GM18873 (cell line): ENCODE measurements around the gene VAV3.
"Not testable (repeated sequence)": the region's sequence is repeated elsewhere in the genome, so short reads cannot be mapped to it uniquely, and the experiment has no call there.

ENCODE experiments used
- ATAC-seq: cut with Tn5 transposase; IDR thresholded peaks from one replicate; pipeline ENCODE4 v1.9.1; 2021; ENCODE audit warnings: mild to moderate bottlenecking, moderate library complexity, moderate number of reproducible peaks; ENCODE audit not compliant: unreplicated experiment, low FRiP score

Gene VAV3

DNA sequence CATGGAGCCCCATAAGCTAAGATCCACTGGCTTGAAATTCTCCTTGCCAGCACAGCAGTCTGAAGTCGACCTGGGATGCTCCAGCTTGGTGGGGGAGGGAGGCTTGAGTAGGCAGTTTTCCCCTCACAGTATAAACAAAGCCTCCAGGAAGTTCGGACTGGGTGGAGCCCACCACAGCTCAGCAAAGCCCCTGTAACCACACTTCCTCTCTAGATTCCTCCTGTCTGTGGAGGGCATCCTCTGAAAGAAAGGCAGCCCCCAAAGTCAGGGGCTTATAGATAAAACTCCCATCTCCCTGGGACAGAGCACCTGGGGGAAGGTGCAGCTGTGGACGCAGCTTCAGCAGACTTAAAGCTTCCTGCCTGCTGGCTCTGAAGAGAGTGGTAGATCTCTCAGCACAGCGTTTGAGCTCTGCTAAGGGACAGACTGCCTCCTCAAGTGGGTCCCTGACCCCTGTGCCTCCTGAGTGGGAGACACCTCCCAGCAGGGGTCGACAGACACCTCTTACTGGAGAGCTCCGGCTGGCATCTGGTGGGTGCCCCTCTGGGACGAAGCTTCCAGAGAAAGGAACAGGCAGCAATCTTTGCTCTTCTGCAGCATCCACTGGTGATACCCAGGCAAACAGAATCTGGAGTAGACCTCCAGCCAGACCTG is 120.3 kb downstream of the VAV3 start:
- not testable (repeated sequence) for ATAC-seq

DNA sequence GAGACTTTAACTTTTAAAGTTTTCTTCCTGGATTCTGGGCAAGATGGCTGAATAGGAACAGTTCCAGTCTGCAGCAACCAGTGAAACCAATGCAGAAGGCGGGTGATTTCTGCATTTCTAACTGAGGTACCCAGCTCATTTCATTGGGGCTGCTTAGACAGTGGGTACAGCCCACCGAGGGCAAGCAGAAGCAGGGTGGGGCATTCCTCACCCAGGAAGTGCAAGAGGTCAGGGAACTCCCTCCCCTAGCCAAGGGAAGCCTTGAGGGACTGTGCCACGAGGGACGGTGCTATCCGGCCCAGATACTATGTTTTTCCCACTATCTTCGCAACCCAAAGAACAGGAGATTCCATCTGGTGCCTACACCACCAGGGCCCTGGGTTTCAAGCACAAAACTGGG is 121.0 kb downstream of the VAV3 start:
- ATAC-seq: no peak

DNA sequence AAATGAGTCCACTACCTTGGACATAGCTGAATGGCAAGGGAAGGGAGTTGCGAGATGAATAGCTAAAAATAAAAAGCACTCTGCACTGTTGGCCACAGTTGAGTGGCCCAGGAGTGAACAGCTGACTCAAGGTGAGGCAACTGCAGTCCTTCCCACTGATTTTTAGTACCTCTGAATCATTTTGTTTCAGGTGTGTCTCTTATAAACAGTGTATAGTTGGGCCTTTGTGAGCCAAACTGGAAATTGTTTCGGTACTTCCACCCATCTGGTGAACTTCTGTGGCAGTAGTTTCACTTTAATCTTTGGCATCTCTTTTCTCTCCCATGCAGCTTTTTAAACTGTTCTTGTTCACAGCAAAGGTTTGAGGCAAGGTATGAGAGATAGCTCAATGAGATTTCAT is 122.7 kb downstream of the VAV3 start:
- ATAC-seq: no peak

DNA sequence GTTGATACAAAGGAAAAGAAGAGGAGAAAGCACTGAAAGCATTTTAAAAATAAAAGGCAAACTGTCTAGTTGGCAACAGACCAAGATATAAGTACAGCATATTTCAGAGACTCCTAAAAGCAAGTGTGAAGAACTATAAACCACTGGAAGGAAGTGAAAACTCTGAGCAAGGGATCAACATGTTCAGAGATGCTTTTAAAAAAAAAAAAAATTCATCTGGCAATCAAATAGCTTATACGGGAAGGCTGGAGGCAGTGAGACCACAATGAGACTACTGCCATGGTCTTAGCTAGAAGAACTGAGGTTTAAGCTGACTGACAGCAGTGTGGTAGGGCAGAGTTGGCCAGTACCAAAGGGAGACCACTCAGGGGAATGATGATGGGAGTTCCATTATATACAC is 124.3 kb downstream of the VAV3 start:
- ATAC-seq: no peak

DNA sequence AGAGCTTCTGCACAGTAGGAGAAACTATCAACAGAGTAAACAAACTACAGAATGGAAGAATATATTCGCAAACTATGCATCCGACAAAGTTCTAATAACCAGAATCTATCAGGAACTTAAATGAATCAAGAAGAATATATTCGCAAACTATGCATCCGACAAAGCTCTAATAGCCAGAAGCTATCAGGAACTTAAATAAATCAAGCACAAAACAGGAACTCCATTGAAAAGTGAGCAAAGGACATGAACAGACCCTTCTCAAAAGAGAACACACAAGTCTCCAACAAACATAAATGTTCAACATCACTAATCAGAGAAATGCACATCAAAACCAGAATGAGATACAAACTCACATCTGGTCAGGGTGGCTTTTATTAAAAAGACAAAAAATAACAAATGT is 126.9 kb downstream of the VAV3 start:
- ATAC-seq: no peak

DNA sequence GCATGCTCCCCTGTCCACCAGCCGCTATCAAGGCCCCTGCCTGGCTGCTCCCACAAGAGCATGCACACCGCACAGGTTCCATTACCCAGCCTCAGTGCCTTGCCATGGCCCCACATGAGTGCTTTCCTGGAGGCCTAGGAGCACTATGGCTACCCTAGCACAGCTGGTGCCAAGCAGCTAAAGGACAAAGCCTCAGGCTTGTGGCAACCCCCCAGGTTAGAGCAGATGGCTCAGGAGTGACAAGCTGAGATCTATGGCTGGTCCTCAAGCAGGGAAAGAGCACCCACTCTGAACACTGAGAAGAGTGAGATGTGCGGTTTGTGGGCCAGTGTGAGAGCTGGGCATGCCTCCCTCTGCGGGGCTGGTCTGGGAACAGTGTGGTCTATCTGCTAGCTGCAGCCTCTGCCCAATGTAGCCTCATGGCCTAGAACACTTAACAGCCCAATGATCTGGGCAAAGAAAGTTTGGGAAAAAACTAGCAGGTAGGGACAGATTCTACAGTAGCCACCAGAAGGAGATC is 129.8 kb downstream of the VAV3 start:
- no peak for ATAC-seq

DNA sequence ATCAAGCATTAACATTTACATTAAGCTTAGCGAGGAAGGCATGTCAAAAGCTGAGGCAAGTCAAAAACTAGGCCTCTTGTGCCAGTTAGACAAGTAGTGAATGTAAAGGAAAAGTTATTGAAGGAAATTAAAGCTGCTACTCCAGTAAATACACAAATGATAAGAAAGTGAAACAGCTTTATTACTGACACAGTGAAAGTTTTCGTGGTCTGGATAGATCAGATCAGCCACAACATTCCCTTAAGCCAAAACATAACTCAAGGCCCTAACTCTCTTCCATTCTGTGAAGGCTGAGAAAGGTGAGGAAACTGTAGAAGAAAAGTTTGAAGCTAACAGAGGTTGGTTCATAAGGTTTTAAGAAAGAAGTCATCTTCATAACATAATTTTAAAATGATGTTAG is 131.9 kb downstream of the VAV3 start:
- ATAC-seq: no peak

DNA sequence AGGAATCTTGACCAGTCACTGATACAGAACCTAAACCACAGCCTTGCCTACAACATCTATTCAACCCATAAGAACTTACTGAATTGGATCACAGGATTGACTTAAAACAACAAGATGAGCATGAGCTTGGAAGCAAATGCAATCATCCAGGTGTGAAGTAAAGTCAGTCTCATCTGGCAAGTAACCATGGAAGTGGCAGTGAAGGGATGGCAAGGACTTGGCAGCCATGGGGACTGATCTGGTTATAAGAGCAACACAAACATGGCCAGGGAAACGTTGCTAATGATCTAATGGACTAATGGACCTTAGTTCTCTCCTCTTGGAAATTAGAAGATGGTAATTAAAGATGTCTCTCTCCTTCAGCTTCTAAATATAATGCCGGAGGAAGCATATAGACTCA is 133.1 kb downstream of the VAV3 start:
- no peak for ATAC-seq

GRCh38 chr1:107830526-107830925 is 134.5 kb downstream of the VAV3 start:
- no peak for ATAC-seq

GRCh38 chr1:107830075-107830474 is 134.9 kb downstream of the VAV3 start:
- no peak for ATAC-seq

GRCh38 chr1:107829036-107829770 is 135.8 kb downstream of the VAV3 start:
- no peak for ATAC-seq

DNA sequence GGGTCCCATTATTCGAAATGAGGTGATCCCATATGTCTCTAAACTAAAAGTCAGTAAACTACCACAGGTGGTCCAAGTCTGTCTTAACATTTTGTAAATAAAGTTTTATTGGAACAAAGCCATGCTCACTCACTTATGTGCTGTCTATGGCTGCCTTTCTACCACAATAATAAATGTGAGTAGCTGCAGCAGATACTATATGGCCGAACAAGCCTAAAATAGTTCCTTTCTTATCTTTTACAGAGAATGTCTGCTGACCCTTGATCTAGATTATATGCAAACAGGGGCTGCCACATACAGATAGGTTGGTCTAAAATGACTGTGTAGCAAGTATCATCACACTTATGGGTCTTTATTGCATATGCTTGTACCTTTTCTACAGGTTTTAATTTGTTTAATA is 140.0 kb downstream of the VAV3 start:
- no peak for ATAC-seq

DNA sequence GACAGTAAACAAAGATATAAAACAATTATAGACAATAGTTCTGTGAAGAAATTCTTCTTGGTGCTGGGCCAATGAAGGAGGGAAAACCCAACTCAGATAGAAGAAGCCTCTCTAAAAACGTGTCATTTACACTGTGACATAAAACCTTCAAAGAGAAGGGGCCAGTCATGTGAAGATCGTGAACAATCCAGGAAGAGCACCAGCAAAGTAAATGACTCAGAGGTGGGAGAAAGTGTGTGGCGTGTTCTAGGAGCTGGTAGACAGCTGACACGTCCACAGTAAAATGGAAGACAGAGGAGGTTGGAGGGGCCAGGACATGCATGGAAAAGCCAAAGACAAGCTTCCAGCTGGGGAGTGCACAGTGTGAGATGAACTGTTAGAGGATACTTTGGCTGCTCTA is 143.6 kb downstream of the VAV3 start:
- no peak for ATAC-seq

DNA sequence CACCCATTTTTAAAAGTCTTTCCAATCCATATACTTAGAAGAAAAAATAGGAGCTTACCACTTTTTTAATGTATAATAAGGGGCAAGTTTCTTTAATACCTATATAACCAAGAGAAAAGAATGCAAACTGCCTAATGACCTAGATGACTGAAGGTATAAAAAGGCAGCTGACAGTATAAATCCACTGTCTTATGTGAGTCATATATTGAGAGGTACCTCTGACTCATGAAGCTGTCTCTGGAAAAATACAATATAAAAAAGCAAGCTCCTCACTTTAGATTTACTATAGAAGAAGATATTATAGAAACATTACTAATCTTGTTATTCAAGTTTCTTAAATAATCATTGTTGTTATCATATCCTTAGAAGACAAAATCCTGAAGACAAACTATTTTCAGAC is 144.2 kb downstream of the VAV3 start:
- no peak for ATAC-seq

DNA sequence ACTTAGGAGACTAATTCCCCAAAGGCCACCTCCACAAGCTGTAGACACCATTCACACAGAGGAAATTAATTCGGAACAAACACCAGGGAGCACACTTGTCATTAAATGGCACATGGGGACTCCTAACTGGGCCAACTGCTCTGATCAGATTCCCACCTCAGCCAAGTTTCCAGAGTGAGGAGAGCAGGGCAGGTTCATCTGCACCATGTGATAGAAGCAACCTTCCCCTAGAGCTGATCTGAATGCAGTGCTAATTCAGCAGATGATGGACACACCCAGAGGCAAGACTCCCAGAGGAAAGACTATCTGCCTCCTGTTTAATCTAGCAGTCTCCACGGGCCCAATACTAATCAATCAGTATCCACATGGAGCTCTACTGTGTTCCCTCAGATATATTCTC is 147.0 kb downstream of the VAV3 start:
- no peak for ATAC-seq

GRCh38 chr1:107817206-107817605 is 147.8 kb downstream of the VAV3 start:
- ATAC-seq: no peak

DNA sequence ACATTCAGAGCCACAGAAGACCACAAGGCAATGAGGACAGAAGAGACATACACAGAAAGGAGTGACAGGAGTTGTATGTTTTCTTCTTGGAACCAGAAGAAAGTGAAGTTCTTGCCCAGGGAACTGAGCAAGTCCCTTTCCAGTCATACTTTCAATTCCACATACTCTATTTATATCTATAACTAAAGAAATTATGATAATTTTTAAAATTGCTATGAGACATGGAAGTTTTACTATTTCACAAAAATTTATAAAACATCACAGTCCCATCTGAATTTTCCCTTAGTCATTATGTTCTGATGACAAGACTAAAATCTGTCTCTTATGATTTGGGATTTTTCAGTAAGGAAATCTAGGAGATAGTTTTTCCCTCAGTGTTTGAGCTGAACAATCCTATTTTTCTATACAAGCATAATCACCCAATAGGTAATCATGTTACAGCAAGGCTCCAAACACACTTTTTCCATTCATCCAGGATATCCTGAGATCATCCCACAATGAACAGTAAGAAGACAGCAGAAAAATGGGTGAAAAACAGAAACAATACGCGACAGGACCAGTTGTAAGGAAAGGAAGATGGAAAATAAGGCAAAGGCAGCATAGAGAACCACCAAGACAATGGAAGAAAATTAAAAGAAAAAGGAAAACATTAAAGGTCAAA is 154.6 kb downstream of the VAV3 start:
- ATAC-seq: no peak

DNA sequence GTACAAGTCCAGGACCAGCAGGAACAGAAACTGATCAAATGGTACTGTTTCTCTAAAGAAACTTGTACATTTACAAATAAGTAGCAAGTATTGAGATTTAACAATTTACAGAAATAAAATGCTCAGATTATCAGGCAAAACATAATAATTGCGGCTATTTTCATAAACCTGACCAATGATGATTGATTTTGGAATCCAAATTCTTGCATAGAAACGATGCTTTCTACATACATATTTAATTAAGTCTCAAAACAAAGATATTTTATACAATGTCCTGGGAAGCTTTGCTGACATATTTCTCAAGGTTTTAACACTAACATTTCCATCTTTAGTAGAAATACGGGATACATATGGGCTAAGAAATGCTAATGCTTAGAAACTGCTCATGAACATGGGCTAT is 157.1 kb downstream of the VAV3 start:
- ATAC-seq: no peak

DNA sequence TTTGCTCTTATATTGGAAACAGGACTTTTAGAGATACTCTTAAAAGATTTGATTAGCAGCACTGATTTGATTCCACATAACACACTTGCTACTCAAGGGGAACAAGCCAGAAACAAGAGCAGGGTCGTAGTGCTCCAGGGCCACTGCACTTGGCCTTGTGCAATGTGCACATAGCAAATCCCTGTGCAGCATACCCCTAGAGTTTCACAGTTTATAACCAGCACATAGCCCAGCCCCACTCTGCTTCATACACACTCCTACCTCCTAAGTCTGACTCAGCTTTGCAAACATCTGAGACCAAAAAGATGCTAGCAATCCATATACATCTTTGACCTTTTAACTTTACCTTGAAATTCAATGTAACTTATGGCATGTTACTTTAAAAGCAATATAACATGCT is 157.6 kb downstream of the VAV3 start:
- ATAC-seq: no peak

- no peak for ATAC-seq
Measured at GRCh38 chr1:107806902-107807301, 158.1 kb downstream of the VAV3 start.

- no peak for ATAC-seq
Measured at GRCh38 chr1:107804741-107805140, 160.2 kb downstream of the VAV3 start.

DNA sequence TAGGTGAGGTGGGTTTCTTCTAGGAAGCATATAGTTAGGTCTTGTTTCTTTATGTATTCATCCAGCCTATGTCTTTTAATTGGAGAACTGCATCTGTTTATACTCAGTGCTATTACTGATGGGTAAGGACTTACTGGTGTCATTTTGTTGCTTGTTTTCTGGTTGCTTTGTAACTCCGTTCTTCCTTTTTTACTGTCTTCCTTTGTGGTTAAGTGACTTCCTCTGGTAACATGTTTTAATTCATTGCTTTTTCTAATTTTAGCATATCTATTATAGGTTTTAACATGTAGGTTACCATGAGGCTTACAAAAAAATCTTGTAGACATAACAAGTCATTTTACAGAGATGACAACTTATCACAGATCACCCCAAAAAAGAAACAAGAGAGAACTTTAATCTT is 160.8 kb downstream of the VAV3 start:
- no peak for ATAC-seq
